ENCODE data around the gene SERPING1.
"Not testable (repeated sequence)": the region's sequence is repeated elsewhere in the genome, so short reads cannot be mapped to it uniquely, and the experiment has no call there.

Gene SERPING1

GRCh38 chr11:57638811-57639320, 41.4 kb downstream of the SERPING1 start:
- no peak for DNase-seq

GRCh38 chr11:57639321-57640067, 42.0 kb downstream of the SERPING1 start:
- peak; percentile 87 for DNase-seq

GRCh38 chr11:57640068-57640800, 42.7 kb downstream of the SERPING1 start:
- DNase-seq = no peak

- DNase-seq = peak; percentile 69
Measured at GRCh38 chr11:57641011-57641807, 43.7 kb downstream of the SERPING1 start.

GRCh38 chr11:57643802-57644201, 46.3 kb downstream of the SERPING1 start:
- no peak for DNase-seq

- DNase-seq = peak; percentile 82
Measured at GRCh38 chr11:57644748-57645688, 47.5 kb downstream of the SERPING1 start.

- DNase-seq = no peak
Measured at GRCh38 chr11:57645689-57646085, 48.2 kb downstream of the SERPING1 start.

- DNase-seq = no peak
Measured at GRCh38 chr11:57646194-57646798, 48.8 kb downstream of the SERPING1 start.

GRCh38 chr11:57646799-57647303, 49.4 kb downstream of the SERPING1 start:
- DNase-seq = no peak

- no peak for DNase-seq
Measured at GRCh38 chr11:57647372-57647771, 49.9 kb downstream of the SERPING1 start.

GRCh38 chr11:57647960-57648800, 50.7 kb downstream of the SERPING1 start:
- no peak for DNase-seq

- DNase-seq = no peak
Measured at GRCh38 chr11:57648801-57649735, 51.6 kb downstream of the SERPING1 start.

- no peak for DNase-seq
Measured at GRCh38 chr11:57649826-57650738, 52.6 kb downstream of the SERPING1 start, which contains the start of gene YPEL4. Gene YPEL4, minus strand, starts transcription at chr11:57649912. Its CDS starts 2,805 bp downstream, at chr11:57647107.

GRCh38 chr11:57650739-57651090, 53.2 kb downstream of the SERPING1 start:
- no peak for DNase-seq

GRCh38 chr11:57651408-57651807, 53.9 kb downstream of the SERPING1 start:
- no peak for DNase-seq

- not testable (repeated sequence) for DNase-seq
Measured at GRCh38 chr11:57652230-57652629, 54.7 kb downstream of the SERPING1 start.

GRCh38 chr11:57652662-57653061, 55.2 kb downstream of the SERPING1 start:
- DNase-seq = no peak

- DNase-seq = peak; percentile 29
Measured at GRCh38 chr11:57653163-57653562, 55.7 kb downstream of the SERPING1 start.

Measured in KG1 (cell line).